ENCODE results near the gene MESP1. TPM values are rescaled to one million over a fixed set of nuclear protein-coding genes. Genes with fewer than 3 reads are reported as not detected.

The MESP1 gene
- total and polyA plus RNA-seq, 2 of the 4 experiments (the other 2 are of a cell fraction) = under 0.01 to 0.10 TPM

DNA sequence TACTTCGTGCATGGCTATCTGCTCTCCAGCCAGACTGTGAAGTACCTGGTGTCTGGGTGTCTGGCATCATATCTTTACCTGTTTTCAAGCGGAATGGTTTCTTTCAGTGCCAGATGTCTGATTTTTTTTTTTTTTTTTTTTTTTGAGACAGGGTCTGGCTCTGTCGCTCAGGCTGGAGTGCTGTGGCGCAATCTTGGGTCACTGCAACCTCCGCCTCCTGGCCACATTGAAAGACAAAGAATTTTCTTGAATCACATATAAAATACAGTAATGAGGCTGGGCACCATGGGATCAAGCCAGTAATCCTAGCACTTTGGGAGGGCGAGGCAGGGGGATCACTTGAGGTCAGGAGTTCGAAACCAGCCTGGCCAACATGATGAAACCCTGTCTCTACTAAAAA is 2.8 kb upstream of the MESP1 start:
- CTCF ChIA-PET = interaction anchor here (4.0 kb wide), 1 partner anchor 121 kb away, joined by 24 read pairs; no protein-coding TSS in a partner anchor

More for the DNA sequence above, 2.8 kb upstream of the MESP1 start:
- Histone ChIP-seq H3K27ac (ENCODE audit: insufficient read depth, low read length) (no peak overlapping the region), H2AK9ac (replicated peaks; ENCODE audit: low read depth, low read length, poor library complexity) (no peak overlapping the region), H4K8ac (ENCODE audit: low read depth in 2 of 2, low read length in 2 of 2) (no peak overlapping the region), H3K79me1 (ENCODE audit: low read depth in 1 of 2, low read length in 2 of 2) (no peaks in the 10 kb centered on the region), H2AK5ac (ENCODE audit: low read depth, low read length) (no peak overlapping the region), H3K4me3 (ENCODE audit: insufficient read depth, low read depth, low read length) (no peak overlapping the region), H2BK5ac (ENCODE audit: low read depth, low read length, poor library complexity, severe bottlenecking) (no peak overlapping the region), H2BK20ac (ENCODE audit: low read depth, low read length) (no peak overlapping the region), H2BK15ac (ENCODE audit: low read depth, low read length) (no peak overlapping the region), H2AFZ (replicated peaks; ENCODE audit: low read length, poor library complexity) (no peak overlapping the region), H3K4me2 (ENCODE audit: low read depth, low read length) (no peak overlapping the region), H4K91ac (ENCODE audit: insufficient read depth, low read depth, low read length) (no peak overlapping the region), H2BK120ac (ENCODE audit: low read depth, low read length) (no peak overlapping the region), H3K27me3 (ENCODE audit: control insufficient read depth, insufficient read depth, low read length) (peaks cover 11% of the 10 kb centered on the region), H3K23ac (ENCODE audit: low read depth, low read length) (no peak overlapping the region), H3K4me1 (ENCODE audit: control insufficient read depth, insufficient read depth, low read length) (peaks cover 2% of the 10 kb centered on the region; the same call in 1 of the 2 replicates), H4K20me1 (ENCODE audit: insufficient read depth, low read length) (no peaks in the 10 kb centered on the region), H3K36me3 (ENCODE audit: control insufficient read depth, insufficient read depth, low read length) (no peaks in the 10 kb centered on the region), H3K14ac (replicated peaks; ENCODE audit: low read depth, low read length) (no peak overlapping the region), H4K5ac (ENCODE audit: low read depth, low read length) (no peak overlapping the region), H3K9me1 (ENCODE audit: insufficient read depth, low read length) (no peaks in the 10 kb centered on the region; the same call in 1 of the 2 replicates), H3K18ac (ENCODE audit: low read depth, low read length) (no peak overlapping the region), H3K9me3 (ENCODE audit: control insufficient read depth, insufficient read depth, low read length) (no peaks in the 10 kb centered on the region), H3K4ac (ENCODE audit: low read depth, low read length) (no peak overlapping the region), H3K56ac (ENCODE audit: extremely low read depth, insufficient read depth, low read length) (no peak overlapping the region), H3K9ac (ENCODE audit: low read depth, low read length) (no peak overlapping the region)
- BruUV-seq (replicated peaks) = no TSS peak
- POLR2A ChIA-PET (ENCODE audit: unreplicated experiment) = no interaction called here
- TF ChIP-seq POLR2A (IDR thresholded peaks at IDR 0.05; ENCODE audit: low read depth, low read length) (no peak), RCOR1 (IDR thresholded peaks at IDR 0.05; ENCODE audit: insufficient replicate concordance, low read length) (no peak), FOS (IDR thresholded peaks at IDR 0.05; ENCODE audit: low read depth, low read length) (no peak), RFX5 (IDR thresholded peaks at IDR 0.05; ENCODE audit: low read depth, low read length) (no peak), MXI1 (IDR thresholded peaks at IDR 0.05; ENCODE audit: borderline replicate concordance, low read depth, low read length) (no peak), CHD1 (IDR thresholded peaks at IDR 0.05; ENCODE audit: low read depth, low read length) (no peak), MAZ (IDR thresholded peaks at IDR 0.05; ENCODE audit: borderline replicate concordance, low read depth, low read length) (no peak), NFE2L2 (IDR thresholded peaks at IDR 0.05; ENCODE audit: low read depth, low read length) (no peak), BHLHE40 (IDR thresholded peaks at IDR 0.05; ENCODE audit: low read depth, low read length) (no peak), SMC3 (IDR thresholded peaks at IDR 0.05; ENCODE audit: low read depth, low read length) (no peak), RAD21 (IDR thresholded peaks at IDR 0.05; ENCODE audit: low read length) (no peak)
- TF ChIP-seq, protein P1, sequence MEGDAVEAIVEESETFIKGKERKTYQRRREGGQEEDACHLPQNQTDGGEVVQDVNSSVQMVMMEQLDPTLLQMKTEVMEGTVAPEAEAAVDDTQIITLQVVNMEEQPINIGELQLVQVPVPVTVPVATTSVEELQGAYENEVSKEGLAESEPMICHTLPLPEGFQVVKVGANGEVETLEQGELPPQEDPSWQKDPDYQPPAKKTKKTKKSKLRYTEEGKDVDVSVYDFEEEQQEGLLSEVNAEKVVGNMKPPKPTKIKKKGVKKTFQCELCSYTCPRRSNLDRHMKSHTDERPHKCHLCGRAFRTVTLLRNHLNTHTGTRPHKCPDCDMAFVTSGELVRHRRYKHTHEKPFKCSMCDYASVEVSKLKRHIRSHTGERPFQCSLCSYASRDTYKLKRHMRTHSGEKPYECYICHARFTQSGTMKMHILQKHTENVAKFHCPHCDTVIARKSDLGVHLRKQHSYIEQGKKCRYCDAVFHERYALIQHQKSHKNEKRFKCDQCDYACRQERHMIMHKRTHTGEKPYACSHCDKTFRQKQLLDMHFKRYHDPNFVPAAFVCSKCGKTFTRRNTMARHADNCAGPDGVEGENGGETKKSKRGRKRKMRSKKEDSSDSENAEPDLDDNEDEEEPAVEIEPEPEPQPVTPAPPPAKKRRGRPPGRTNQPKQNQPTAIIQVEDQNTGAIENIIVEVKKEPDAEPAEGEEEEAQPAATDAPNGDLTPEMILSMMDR (conservative IDR thresholded peaks at IDR 0.05; ENCODE audit: low read depth, low read length) = no peak
- TF ChIP-seq, protein P2, sequence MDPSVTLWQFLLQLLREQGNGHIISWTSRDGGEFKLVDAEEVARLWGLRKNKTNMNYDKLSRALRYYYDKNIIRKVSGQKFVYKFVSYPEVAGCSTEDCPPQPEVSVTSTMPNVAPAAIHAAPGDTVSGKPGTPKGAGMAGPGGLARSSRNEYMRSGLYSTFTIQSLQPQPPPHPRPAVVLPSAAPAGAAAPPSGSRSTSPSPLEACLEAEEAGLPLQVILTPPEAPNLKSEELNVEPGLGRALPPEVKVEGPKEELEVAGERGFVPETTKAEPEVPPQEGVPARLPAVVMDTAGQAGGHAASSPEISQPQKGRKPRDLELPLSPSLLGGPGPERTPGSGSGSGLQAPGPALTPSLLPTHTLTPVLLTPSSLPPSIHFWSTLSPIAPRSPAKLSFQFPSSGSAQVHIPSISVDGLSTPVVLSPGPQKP (IDR thresholded peaks at IDR 0.05; ENCODE audit: borderline replicate concordance, low read depth, low read length) = no peak
- 80% methylated on average over 1 of the region's 7 CpGs; no CpG with 5 or more reads in 1 of the 2 experiments for WGBS, 2 experiments (ENCODE audit: extremely low coverage in 2 of 2, insufficient read length in 1 of 2)
- intact Hi-C loops (cut with micrococcal nuclease) = no loop called here
- dilution Hi-C loops (cut with HindIII; ENCODE audit: low sequenced_read_pairs, unreplicated experiment) = loop anchor here (25.0 kb wide), 1 partner anchor 108 kb away; no protein-coding TSS in a partner anchor
- ATAC-seq (ENCODE audit: low read depth) (no peak), DNase-seq (no peak)
- in situ Hi-C loops (cut with MboI; ENCODE audit: low sequenced_read_pairs) = loop anchor here (10.0 kb wide), 1 partner anchor 321 kb away; no protein-coding TSS in a partner anchor
